B cell (primary cell): ENCODE measurements around the gene MRTO4.

Experiments
- CTCF ChIP-seq: fragments of 200-600 bp; IDR thresholded peaks from one replicate; pipeline ENCODE4 v1.8.0; 2022; ENCODE audit warnings: antibody characterized with exemption, mild to moderate bottlenecking
- EZH2 ChIP-seq: IDR thresholded peaks from 2 replicates; pipeline ENCODE4 v1.6.1; 2012; ENCODE audit warnings: borderline replicate concordance, low read depth, mild to moderate bottlenecking, moderate library complexity, low read length; ENCODE audit not compliant: insufficient read depth, poor library complexity, severe bottlenecking

- TF ChIP-seq CTCF (no peak), EZH2 (no peak)
These were observed at the start of gene MRTO4, which contains the start of gene EMC1 for GRCh38 chr1:19251305-19252196.
